ENCODE results near the gene GLRA3.

Gene GLRA3

GRCh38 chr4:174763454-174764104 lies 65.5 kb downstream of the GLRA3 start:
- no peak for DNase-seq (ENCODE audit: extremely low spot score)
- POLR2A ChIA-PET: no interaction called here
- CTCF ChIA-PET: interaction anchor here (0.7 to 2.2 kb wide), 12 partner anchors 9 to 1578 kb away, joined by 3 to 7 read pairs (median 3); no protein-coding TSS in a partner anchor
- TF ChIP-seq CTCF (IDR thresholded peaks at IDR 0.05; ENCODE audit: control extremely low read depth, extremely low read depth, low read depth, missing control alignments): no peak

- no peak for DNase-seq (ENCODE audit: extremely low spot score)
- no peak for TF ChIP-seq CTCF (IDR thresholded peaks at IDR 0.05; ENCODE audit: control extremely low read depth, extremely low read depth, low read depth, missing control alignments)
- POLR2A ChIA-PET: no interaction called here
- CTCF ChIA-PET: interaction anchor here (1.6 kb wide), 1 partner anchor 28 kb away, joined by 5 read pairs; no protein-coding TSS in a partner anchor
Measured at GRCh38 chr4:174761451-174761850, 67.6 kb downstream of the GLRA3 start.

- no peak for TF ChIP-seq CTCF (IDR thresholded peaks at IDR 0.05; ENCODE audit: control extremely low read depth, extremely low read depth, low read depth, missing control alignments)
- no peak for DNase-seq (ENCODE audit: extremely low spot score)
- CTCF ChIA-PET: interaction anchor here (1.0 kb wide), 1 partner anchor 8 kb away, joined by 3 read pairs; no protein-coding TSS in a partner anchor
- POLR2A ChIA-PET: no interaction called here
Measured at GRCh38 chr4:174757736-174758135, 71.3 kb downstream of the GLRA3 start.

GRCh38 chr4:174753021-174753420 lies 76.0 kb downstream of the GLRA3 start:
- CTCF ChIA-PET: no interaction called here
- no peak for DNase-seq (ENCODE audit: extremely low spot score)
- no peak for TF ChIP-seq CTCF (IDR thresholded peaks at IDR 0.05; ENCODE audit: control extremely low read depth, extremely low read depth, low read depth, missing control alignments)
- POLR2A ChIA-PET: no interaction called here

GRCh38 chr4:174752026-174752425 lies 77.0 kb downstream of the GLRA3 start:
- ChIA-PET CTCF (interaction anchor here (0.8 kb wide), 1 partner anchor 38 kb away, joined by 4 read pairs; no protein-coding TSS in a partner anchor), POLR2A (no interaction called here)
- DNase-seq (ENCODE audit: extremely low spot score): no peak
- no peak for TF ChIP-seq CTCF (IDR thresholded peaks at IDR 0.05; ENCODE audit: control extremely low read depth, extremely low read depth, low read depth, missing control alignments)

GRCh38 chr4:174749091-174749490 lies 80.0 kb downstream of the GLRA3 start:
- DNase-seq (ENCODE audit: extremely low spot score): no peak
- TF ChIP-seq CTCF (IDR thresholded peaks at IDR 0.05; ENCODE audit: control extremely low read depth, extremely low read depth, low read depth, missing control alignments): no peak
- ChIA-PET POLR2A (no interaction called here), CTCF (interaction anchor here (0.9 kb wide), 1 partner anchor 14 kb away, joined by 4 read pairs; no protein-coding TSS in a partner anchor)

All from GM10248 (cell line).